Measurements from ENCODE around the gene PLAAT4.

Gene PLAAT4

GRCh38 chr11:63494975-63495374 lies 41.6 kb upstream of the PLAAT4 start:
- Histone ChIP-seq H3K4me1 (peaks cover 0 to 11% (median 0%) of the 10 kb centered on the region in 10 experiments; a peak in 1 of 20 replicates), H3K27me3 (no peaks in the 10 kb centered on the region), H4K20me1 (no peaks in the 10 kb centered on the region), H3K27ac (no peak overlapping the region), H3K9me3 (replicated peaks in 1 of 11) (peaks cover 36 to 64% (median 53%) of the 10 kb centered on the region in 11 experiments), H3K36me3 (no peaks in the 10 kb centered on the region; a peak in 1 of 22 replicates), H3K4me3 (no peak overlapping the region), H3K9ac (no peak overlapping the region), H3K4me2 (no peak overlapping the region)
- TF ChIP-seq Cebpa-rat (IDR thresholded peaks at IDR 0.05) = no peak

- no peak overlapping the region for H3K27ac ChIP-seq
- no peak for TF ChIP-seq Cebpa-rat (IDR thresholded peaks at IDR 0.05)
- H3K27me3 ChIP-seq = no peaks in the 10 kb centered on the region
- peaks cover 39 to 55% (median 45%) of the 10 kb centered on the region in 11 experiments for H3K9me3 ChIP-seq (replicated peaks in 1 of 11)
- no peaks in the 10 kb centered on the region for H4K20me1 ChIP-seq
- H3K4me1 ChIP-seq = peaks cover 30 to 43% (median 31%) of the 10 kb centered on the region in 10 experiments
- no peak overlapping the region for H3K4me2 ChIP-seq
- H3K4me3 ChIP-seq = peak overlapping the region in 1 of 10 experiments; percentile 4; a peak in 1 of 20 replicates
- H3K9ac ChIP-seq = no peak overlapping the region
- peaks cover 0 to 4% (median 0%) of the 10 kb centered on the region in 11 experiments; a peak in 1 of 22 replicates for H3K36me3 ChIP-seq
These were observed 36.7 kb upstream of the PLAAT4 start for GRCh38 chr11:63499874-63500273.

GRCh38 chr11:63501236-63501635 lies 35.4 kb upstream of the PLAAT4 start:
- Histone ChIP-seq H3K4me1 (peaks cover 43 to 55% (median 45%) of the 10 kb centered on the region in 10 experiments), H3K27ac (no peak overlapping the region), H3K27me3 (no peaks in the 10 kb centered on the region), H3K9me3 (replicated peaks in 1 of 11) (peaks cover 39 to 55% (median 45%) of the 10 kb centered on the region in 11 experiments), H3K9ac (no peak overlapping the region), H3K4me2 (no peak overlapping the region), H3K36me3 (peaks cover 0 to 4% (median 0%) of the 10 kb centered on the region in 11 experiments; a peak in 1 of 22 replicates), H3K4me3 (no peak overlapping the region), H4K20me1 (peaks cover 0 to 4% (median 0%) of the 10 kb centered on the region in 11 experiments; a peak in 2 of 22 replicates)
- TF ChIP-seq Cebpa-rat (IDR thresholded peaks at IDR 0.05) = no peak

GRCh38 chr11:63502252-63502820 lies 34.3 kb upstream of the PLAAT4 start:
- peak overlapping the region in 10 of 11 experiments; percentile 9 to 74 (median 38); a peak in 11 of 22 replicates for H3K27ac ChIP-seq
- H3K36me3 ChIP-seq = peaks cover 0 to 4% (median 0%) of the 10 kb centered on the region in 11 experiments; a peak in 1 of 22 replicates
- peaks cover 54 to 57% (median 56%) of the 10 kb centered on the region in 10 experiments for H3K4me1 ChIP-seq
- H3K4me3 ChIP-seq = no peak overlapping the region
- TF ChIP-seq Cebpa-rat (IDR thresholded peaks at IDR 0.05) = no peak
- no peak overlapping the region for H3K9ac ChIP-seq
- H3K27me3 ChIP-seq = peaks cover 0 to 6% (median 0%) of the 10 kb centered on the region in 11 experiments; a peak in 1 of 22 replicates
- peaks cover 39 to 50% (median 43%) of the 10 kb centered on the region in 11 experiments for H3K9me3 ChIP-seq (replicated peaks in 1 of 11)
- H3K4me2 ChIP-seq = peak overlapping the region; percentile 82 to 96 (median 88)
- H4K20me1 ChIP-seq = peaks cover 0 to 15% (median 0%) of the 10 kb centered on the region in 11 experiments; a peak in 2 of 22 replicates

GRCh38 chr11:63503492-63503891 lies 33.1 kb upstream of the PLAAT4 start:
- peaks cover 61 to 69% (median 66%) of the 10 kb centered on the region in 10 experiments for H3K4me1 ChIP-seq
- peak overlapping the region in 7 of 11 experiments; percentile 14 to 47 (median 37); a peak in 11 of 22 replicates for H3K9ac ChIP-seq
- H3K27ac ChIP-seq = peak overlapping the region; percentile 17 to 74 (median 55); a peak in 18 of 22 replicates
- peak overlapping the region in 6 of 10 experiments; percentile 2 to 34 (median 16); a peak in 7 of 20 replicates for H3K4me3 ChIP-seq
- H4K20me1 ChIP-seq = peaks cover 0 to 15% (median 0%) of the 10 kb centered on the region in 11 experiments; a peak in 3 of 22 replicates
- peaks cover 0 to 4% (median 0%) of the 10 kb centered on the region in 11 experiments; a peak in 1 of 22 replicates for H3K36me3 ChIP-seq
- H3K4me2 ChIP-seq = peak overlapping the region; percentile 82 to 96 (median 88)
- H3K27me3 ChIP-seq = peaks cover 0 to 6% (median 0%) of the 10 kb centered on the region in 11 experiments; a peak in 1 of 22 replicates
- H3K9me3 ChIP-seq (replicated peaks in 1 of 11) = peaks cover 29 to 39% (median 36%) of the 10 kb centered on the region in 11 experiments
- no peak for TF ChIP-seq Cebpa-rat (IDR thresholded peaks at IDR 0.05)

- H3K9me3 ChIP-seq (replicated peaks in 1 of 11) = peaks cover 24 to 33% (median 31%) of the 10 kb centered on the region in 11 experiments
- peak overlapping the region in 1 of 10 experiments; percentile 4; a peak in 1 of 20 replicates for H3K4me3 ChIP-seq
- peaks cover 0 to 4% (median 0%) of the 10 kb centered on the region in 11 experiments; a peak in 1 of 22 replicates for H3K36me3 ChIP-seq
- H3K27me3 ChIP-seq = peaks cover 0 to 6% (median 0%) of the 10 kb centered on the region in 11 experiments; a peak in 1 of 22 replicates
- H3K4me1 ChIP-seq = peaks cover 61 to 74% (median 68%) of the 10 kb centered on the region in 10 experiments
- H3K27ac ChIP-seq = peak overlapping the region in 8 of 11 experiments; percentile 51 to 74 (median 56); a peak in 15 of 22 replicates
- H4K20me1 ChIP-seq = peaks cover 0 to 15% (median 0%) of the 10 kb centered on the region in 11 experiments; a peak in 3 of 22 replicates
- TF ChIP-seq Cebpa-rat (IDR thresholded peaks at IDR 0.05) = no peak
- H3K9ac ChIP-seq = peak overlapping the region in 3 of 11 experiments; percentile 14 to 31 (median 25); a peak in 2 of 22 replicates
- H3K4me2 ChIP-seq = peak overlapping the region; percentile 82 to 96 (median 88)
These were observed 32.6 kb upstream of the PLAAT4 start for GRCh38 chr11:63504054-63504453.

GRCh38 chr11:63504933-63505586 lies 31.5 kb upstream of the PLAAT4 start:
- Histone ChIP-seq H3K4me1 (peaks cover 61 to 74% (median 69%) of the 10 kb centered on the region in 10 experiments), H3K36me3 (peaks cover 0 to 4% (median 0%) of the 10 kb centered on the region in 11 experiments; a peak in 1 of 22 replicates), H3K4me3 (peak overlapping the region in 6 of 10 experiments; percentile 9 to 47 (median 36); a peak in 6 of 20 replicates), H3K4me2 (peak overlapping the region; percentile 82 to 96 (median 88)), H3K9me3 (replicated peaks in 1 of 11) (peaks cover 14 to 23% (median 21%) of the 10 kb centered on the region in 11 experiments), H3K27ac (peak overlapping the region in 8 of 11 experiments; percentile 4 to 70 (median 39); a peak in 13 of 22 replicates), H4K20me1 (peaks cover 0 to 15% (median 0%) of the 10 kb centered on the region in 11 experiments; a peak in 3 of 22 replicates), H3K27me3 (peaks cover 0 to 6% (median 0%) of the 10 kb centered on the region in 11 experiments; a peak in 1 of 22 replicates), H3K9ac (peak overlapping the region in 6 of 11 experiments; percentile 14 to 51 (median 36); a peak in 6 of 22 replicates)
- TF ChIP-seq Cebpa-rat (IDR thresholded peaks at IDR 0.05) = no peak

GRCh38 chr11:63505857-63506528 lies 30.6 kb upstream of the PLAAT4 start, which contains the start of gene LGALS12:
LGALS12 (plus strand) TSS chr11:63506084; CDS start chr11:63506459, 375 bp downstream.
- peaks cover 65 to 79% (median 71%) of the 10 kb centered on the region in 10 experiments for H3K4me1 ChIP-seq
- peak within 1 kb of the TSS in 8 of 11 experiments; percentile 8 to 70 (median 43); a peak in 14 of 22 replicates for H3K27ac ChIP-seq
- H3K36me3 ChIP-seq = no peaks in the 10 kb centered on the region
- TF ChIP-seq Cebpa-rat (IDR thresholded peaks at IDR 0.05) = no peak
- H3K9ac ChIP-seq = peak within 1 kb of the TSS in 8 of 11 experiments; percentile 0 to 51 (median 25); a peak in 9 of 22 replicates
- peak within 1 kb of the TSS in 8 of 10 experiments; percentile 9 to 47 (median 33); a peak in 11 of 20 replicates for H3K4me3 ChIP-seq
- H3K27me3 ChIP-seq = peaks cover 0 to 6% (median 0%) of the 10 kb centered on the region in 11 experiments; a peak in 1 of 22 replicates
- H3K9me3 ChIP-seq (replicated peaks in 1 of 11) = peaks cover 4 to 14% (median 11%) of the 10 kb centered on the region in 11 experiments
- peaks cover 0 to 15% (median 0%) of the 10 kb centered on the region in 11 experiments; a peak in 3 of 22 replicates for H4K20me1 ChIP-seq
- H3K4me2 ChIP-seq = peak within 1 kb of the TSS; percentile 82 to 96 (median 88)
